Bone marrow (tissue), 2 donors: Measurements from ENCODE around the gene SLC16A10.
A peak's percentile ranks its signal among the peaks of the same experiment; 100 is the strongest.
"Not testable (repeated sequence)": the region's sequence is repeated elsewhere in the genome, so short reads cannot be mapped to it uniquely, and the experiment has no call there.

Source experiments
- DNase-seq, 2 donors: peaks; one replicate each; lab custom pipeline; 2025; lab: John Stamatoyannopoulos, UW

SLC16A10 gene

GRCh38 chr6:111134236-111134869 is 47.0 kb downstream of the SLC16A10 start:
- DNase-seq, result not testable (repeated sequence)

- DNase-seq, result not testable (repeated sequence)
These were observed 50.3 kb downstream of the SLC16A10 start for GRCh38 chr6:111137489-111138093.

GRCh38 chr6:111147440-111147839 is 60.1 kb downstream of the SLC16A10 start:
- DNase-seq, result no peak

GRCh38 chr6:111148110-111148509 is 60.8 kb downstream of the SLC16A10 start:
- no peak for DNase-seq

- DNase-seq, result no peak
These were observed 63.3 kb downstream of the SLC16A10 start for GRCh38 chr6:111150577-111150976.

GRCh38 chr6:111154981-111155380 is 67.7 kb downstream of the SLC16A10 start:
- DNase-seq, result no peak

GRCh38 chr6:111157412-111157811 is 70.1 kb downstream of the SLC16A10 start:
- no peak for DNase-seq

GRCh38 chr6:111159633-111160032 is 72.3 kb downstream of the SLC16A10 start:
- DNase-seq, result no peak

- no peak for DNase-seq
These were observed 74.3 kb downstream of the SLC16A10 start for GRCh38 chr6:111161650-111162049.

- no peak for DNase-seq
These were observed 75.2 kb downstream of the SLC16A10 start for GRCh38 chr6:111162504-111162903.

GRCh38 chr6:111171577-111172400 is 84.5 kb downstream of the SLC16A10 start:
- DNase-seq, result no peak

- DNase-seq, result no peak
These were observed 85.3 kb downstream of the SLC16A10 start for GRCh38 chr6:111172563-111172962.

- DNase-seq, result no peak
These were observed 86.0 kb downstream of the SLC16A10 start for GRCh38 chr6:111173341-111173740.

GRCh38 chr6:111173946-111174345 is 86.6 kb downstream of the SLC16A10 start:
- no peak for DNase-seq

GRCh38 chr6:111175109-111175508 is 87.8 kb downstream of the SLC16A10 start:
- DNase-seq, result no peak

- no peak for DNase-seq
These were observed 88.9 kb downstream of the SLC16A10 start for GRCh38 chr6:111176038-111176759.

- no peak for DNase-seq
These were observed 89.4 kb downstream of the SLC16A10 start for GRCh38 chr6:111176760-111177099.

GRCh38 chr6:111177131-111177530 is 89.8 kb downstream of the SLC16A10 start:
- DNase-seq, result no peak

GRCh38 chr6:111183702-111184517 is 96.6 kb downstream of the SLC16A10 start:
- DNase-seq, result no peak

- peak in 1 of 2 donors; percentile 12 for DNase-seq
These were observed 97.7 kb downstream of the SLC16A10 start for GRCh38 chr6:111184827-111185532.

GRCh38 chr6:111185954-111186353 is 98.7 kb downstream of the SLC16A10 start:
- no peak for DNase-seq
